ENCODE results near the gene ZNF354B.

The ZNF354B gene

GRCh38 chr5:178859625-178860521 lies at the start of gene ZNF354B:
Gene ZNF354B, plus strand, starts transcription at chr5:178859953. Its CDS starts 1,095 bp downstream, at chr5:178861048.
- no peak for TF ChIP-seq CREB1 (IDR thresholded peaks at IDR 0.05; ENCODE audit: low read depth)
- TF ChIP-seq TAF1 (IDR thresholded peaks at IDR 0.05; ENCODE audit: low read depth), result peak; percentile 49; the same call in 1 of the 2 replicates
- no peak for TF ChIP-seq EP300 (IDR thresholded peaks at IDR 0.05; ENCODE audit: borderline replicate concordance)
- TF ChIP-seq RAD21 (IDR thresholded peaks at IDR 0.05; ENCODE audit: low read depth), result no peak
- TF ChIP-seq YY1 (IDR thresholded peaks at IDR 0.05; ENCODE audit: low read depth), result peak; percentile 79
- 0 out of 2 replicates have a peak, but pooled peaks have one; percentile 6 for TF ChIP-seq NFIC (IDR thresholded peaks at IDR 0.05)
- no peak for TF ChIP-seq REST (IDR thresholded peaks at IDR 0.05; ENCODE audit: low read depth)
- TF ChIP-seq EGR1 (IDR thresholded peaks at IDR 0.05), result peak; percentile 80
- peak; percentile 93 for TF ChIP-seq MAX (IDR thresholded peaks at IDR 0.05)
- peak; percentile 32; the same call in 1 of the 2 replicates for TF ChIP-seq TEAD4 (IDR thresholded peaks at IDR 0.05)
- TF ChIP-seq CEBPB (IDR thresholded peaks at IDR 0.05), result no peak
- TF ChIP-seq ZBTB7A (IDR thresholded peaks at IDR 0.05; ENCODE audit: low read depth), result no peak
- 0 out of 2 replicates have a peak, but pooled peaks have one; percentile 21 for TF ChIP-seq FOXM1 (IDR thresholded peaks at IDR 0.05; ENCODE audit: borderline replicate concordance, low read depth)
- TF ChIP-seq TCF12 (IDR thresholded peaks at IDR 0.05; ENCODE audit: low read depth), result peak; percentile 68
- peak; percentile 78 for TF ChIP-seq USF1 (IDR thresholded peaks at IDR 0.05)

- no peak for TF ChIP-seq CEBPB (IDR thresholded peaks at IDR 0.05)
- TF ChIP-seq CREB1 (IDR thresholded peaks at IDR 0.05; ENCODE audit: low read depth), result no peak
- no peak for TF ChIP-seq EGR1 (IDR thresholded peaks at IDR 0.05)
- no peak for TF ChIP-seq EP300 (IDR thresholded peaks at IDR 0.05; ENCODE audit: borderline replicate concordance)
- TF ChIP-seq FOXM1 (IDR thresholded peaks at IDR 0.05; ENCODE audit: borderline replicate concordance, low read depth), result no peak
- no peak for TF ChIP-seq TAF1 (IDR thresholded peaks at IDR 0.05; ENCODE audit: low read depth)
- no peak for TF ChIP-seq REST (IDR thresholded peaks at IDR 0.05; ENCODE audit: low read depth)
- TF ChIP-seq TCF12 (IDR thresholded peaks at IDR 0.05; ENCODE audit: low read depth), result no peak
- no peak for TF ChIP-seq ZBTB7A (IDR thresholded peaks at IDR 0.05; ENCODE audit: low read depth)
- no peak for TF ChIP-seq NFIC (IDR thresholded peaks at IDR 0.05)
- no peak for TF ChIP-seq YY1 (IDR thresholded peaks at IDR 0.05; ENCODE audit: low read depth)
- no peak for TF ChIP-seq USF1 (IDR thresholded peaks at IDR 0.05)
- no peak for TF ChIP-seq MAX (IDR thresholded peaks at IDR 0.05)
- no peak for TF ChIP-seq RAD21 (IDR thresholded peaks at IDR 0.05; ENCODE audit: low read depth)
- TF ChIP-seq TEAD4 (IDR thresholded peaks at IDR 0.05), result no peak
Observed at GRCh38 chr5:178817506-178817905, 42.2 kb upstream of the ZNF354B start.

GRCh38 chr5:178818094-178818493 lies 41.7 kb upstream of the ZNF354B start:
- TF ChIP-seq MAX (IDR thresholded peaks at IDR 0.05), result peak; percentile 70; the same call in 1 of the 2 replicates
- TF ChIP-seq RAD21 (IDR thresholded peaks at IDR 0.05; ENCODE audit: low read depth), result peak; percentile 32; the same call in 1 of the 2 replicates
- TF ChIP-seq REST (IDR thresholded peaks at IDR 0.05; ENCODE audit: low read depth), result no peak
- no peak for TF ChIP-seq NFIC (IDR thresholded peaks at IDR 0.05)
- no peak for TF ChIP-seq EGR1 (IDR thresholded peaks at IDR 0.05)
- TF ChIP-seq ZBTB7A (IDR thresholded peaks at IDR 0.05; ENCODE audit: low read depth), result no peak

All from Ishikawa (cell line).